ENCODE measurements around the gene NEURL4.
A peak's percentile ranks its signal among the peaks of the same experiment; 100 is the strongest.
"Not testable (repeated sequence)": the region's sequence is repeated elsewhere in the genome, so short reads cannot be mapped to it uniquely, and the experiment has no call there.

The NEURL4 gene

DNA sequence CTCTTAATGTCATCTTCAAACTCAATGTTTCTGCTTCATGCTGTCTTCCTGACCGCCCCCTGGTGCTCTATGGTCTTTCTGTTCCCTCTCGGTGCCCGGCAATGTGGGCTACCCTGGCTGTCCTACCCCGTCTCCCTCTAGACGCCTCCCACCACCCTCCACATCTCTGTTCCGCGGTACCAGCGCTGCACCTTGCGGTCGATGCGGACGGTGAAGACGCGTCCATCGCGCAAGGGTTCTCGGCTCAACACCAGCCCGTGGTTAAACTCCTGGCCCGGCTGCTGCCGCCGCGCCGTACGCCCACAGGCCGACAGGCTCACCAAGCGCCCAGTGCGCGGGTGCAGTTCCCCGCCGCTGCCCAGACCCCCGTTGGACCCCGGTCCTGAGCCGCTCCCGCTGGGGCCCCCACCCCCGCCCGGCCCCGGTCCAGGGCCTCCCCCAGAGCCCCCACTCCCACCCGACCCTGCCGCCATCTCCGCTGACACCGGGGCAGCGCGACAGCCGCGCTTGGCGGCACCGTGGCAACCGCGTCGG lies at the start of gene NEURL4:
TSS of gene NEURL4 (minus strand) at position 496 of the 534 bp plus-strand sequence. CDS start at position 473, 23 bp downstream.
- no peak for DNase-seq (ENCODE audit: low read depth)

DNA sequence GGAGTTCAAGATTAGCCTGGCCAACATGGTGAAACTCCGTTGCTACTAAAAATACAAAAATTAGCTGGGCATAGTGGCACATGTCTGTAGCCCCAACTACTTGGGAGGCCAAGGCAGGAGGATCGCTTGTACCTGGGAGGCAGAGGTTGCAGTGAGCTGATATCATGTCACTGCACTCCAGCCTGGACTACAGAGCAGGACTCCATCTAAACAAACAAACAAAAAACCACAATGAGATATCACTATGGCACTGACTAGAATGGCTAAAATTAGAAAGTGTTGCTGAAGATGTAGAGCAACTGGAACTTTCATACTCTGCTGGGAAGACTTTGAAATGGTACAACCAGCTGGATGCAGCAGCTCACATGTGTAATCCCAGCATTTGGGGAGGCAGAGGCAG lies 45.2 kb upstream of the NEURL4 start:
- no peak for DNase-seq (ENCODE audit: low read depth)

DNA sequence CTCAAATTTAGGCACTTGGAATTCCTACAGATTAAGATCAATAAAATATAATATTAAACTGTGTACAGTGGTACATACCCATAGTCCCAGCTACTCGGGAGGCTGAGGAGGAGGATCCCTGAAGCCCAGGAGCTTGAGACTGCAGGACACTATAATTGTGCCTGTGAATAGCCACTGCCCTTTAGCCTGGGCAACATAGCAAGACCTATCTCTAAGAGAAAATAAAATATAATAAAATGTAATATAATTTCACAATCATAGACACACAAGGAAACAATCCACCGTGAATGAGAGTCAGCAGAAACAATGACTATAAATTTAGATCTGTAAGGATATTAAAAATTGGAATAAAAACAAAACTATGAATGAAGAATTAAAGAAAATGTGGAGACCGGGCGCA lies 41.7 kb upstream of the NEURL4 start:
- no peak for DNase-seq (ENCODE audit: low read depth)

DNA sequence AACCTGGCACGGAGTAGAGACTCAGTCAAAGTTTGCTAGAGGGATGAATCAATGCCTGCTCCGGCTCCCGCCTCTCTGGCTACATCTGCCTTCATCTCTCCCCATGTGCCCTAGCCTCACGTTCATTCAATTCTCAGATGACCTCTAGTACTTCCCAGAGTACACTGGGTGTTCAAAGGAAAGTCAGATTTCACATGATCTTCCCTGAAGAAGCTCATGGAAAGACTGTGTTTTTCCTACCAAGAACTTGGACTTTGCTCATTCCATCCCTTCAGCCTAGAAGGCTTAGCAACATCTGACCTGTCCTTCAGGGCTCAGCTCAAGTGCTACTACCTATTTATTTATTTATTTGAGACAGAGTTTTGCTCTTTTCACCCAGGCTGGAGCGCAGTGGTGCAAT lies 40.7 kb upstream of the NEURL4 start:
- no peak for DNase-seq (ENCODE audit: low read depth)

- DNase-seq (ENCODE audit: low read depth) = not testable (repeated sequence)
These were observed 39.5 kb upstream of the NEURL4 start for GRCh38 chr17:7368599-7368994.

DNA sequence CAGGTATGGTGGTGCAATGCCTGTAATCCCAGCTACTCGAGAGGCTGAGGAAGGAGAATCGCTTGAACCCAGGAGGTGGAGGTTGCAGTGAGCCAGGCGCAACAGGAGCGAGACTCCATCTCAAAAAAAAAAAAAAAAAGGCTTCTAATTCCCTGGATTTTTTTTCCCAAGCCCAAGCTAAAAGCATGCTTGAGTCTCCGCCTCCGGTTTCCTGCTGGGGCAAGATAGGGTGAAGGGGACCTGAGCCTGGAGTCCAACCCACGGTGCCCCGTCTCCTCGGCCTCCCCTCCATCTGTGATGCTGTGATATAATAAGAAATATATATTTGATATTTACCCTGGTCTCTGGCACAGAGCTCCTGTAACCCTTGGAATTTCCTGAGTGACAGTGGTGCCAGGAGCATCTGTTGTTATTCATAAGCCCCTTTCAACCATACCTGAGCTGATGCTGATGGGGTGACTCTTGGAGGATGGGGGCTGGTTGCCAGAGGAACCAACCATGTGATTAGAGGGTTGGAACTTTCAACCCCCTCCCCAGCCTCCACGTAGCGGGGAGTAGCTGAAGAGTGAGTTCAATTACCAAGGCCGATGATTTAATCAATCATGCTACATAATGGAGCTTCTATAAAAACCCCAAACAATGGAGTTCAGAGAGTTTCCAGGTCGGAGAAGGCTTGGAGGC lies 38.9 kb upstream of the NEURL4 start:
- no peak for DNase-seq (ENCODE audit: low read depth)

DNA sequence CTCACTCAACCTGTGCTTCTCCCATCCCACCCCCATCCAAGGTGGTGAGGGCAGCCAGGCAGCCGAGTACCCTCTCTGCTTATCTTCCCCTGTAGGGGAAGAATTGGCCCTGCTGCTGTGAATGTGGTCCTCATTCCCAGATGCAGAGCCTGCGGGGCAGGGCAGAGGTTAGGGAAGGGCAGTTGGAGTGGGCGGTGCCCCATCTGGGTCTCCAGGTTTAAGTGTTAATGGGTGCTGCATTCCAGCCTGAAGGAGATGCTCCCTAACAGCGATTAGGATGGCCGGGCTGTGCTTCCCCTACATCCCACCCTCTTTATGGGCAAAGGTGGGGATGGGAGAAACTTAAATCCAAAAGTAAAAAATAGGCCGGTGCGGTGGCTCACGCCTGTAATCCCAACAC lies 37.9 kb upstream of the NEURL4 start:
- DNase-seq (ENCODE audit: low read depth) = no peak

GRCh38 chr17:7365963-7366362 lies 36.8 kb upstream of the NEURL4 start:
- DNase-seq (ENCODE audit: low read depth) = not testable (repeated sequence)

DNA sequence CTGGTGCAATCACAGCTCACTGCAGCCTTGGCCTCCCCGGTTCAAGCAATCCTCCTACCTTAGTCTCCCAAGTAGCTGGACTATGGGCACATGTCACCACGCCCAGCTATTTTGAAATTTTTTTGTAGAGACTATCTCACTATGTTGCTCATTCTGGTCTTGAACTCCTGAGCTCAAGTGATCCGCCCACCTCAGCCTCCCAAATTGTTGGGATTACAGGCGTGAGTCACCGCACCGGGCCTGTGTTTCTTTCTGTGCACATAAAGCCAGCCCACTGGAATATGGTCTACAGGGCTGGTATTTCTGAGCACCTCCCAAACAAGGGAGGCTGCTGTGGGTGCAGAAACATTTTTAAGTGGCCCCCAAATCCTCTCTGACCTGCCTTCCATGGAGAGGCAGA lies 34.2 kb upstream of the NEURL4 start:
- DNase-seq (ENCODE audit: low read depth) = no peak

DNA sequence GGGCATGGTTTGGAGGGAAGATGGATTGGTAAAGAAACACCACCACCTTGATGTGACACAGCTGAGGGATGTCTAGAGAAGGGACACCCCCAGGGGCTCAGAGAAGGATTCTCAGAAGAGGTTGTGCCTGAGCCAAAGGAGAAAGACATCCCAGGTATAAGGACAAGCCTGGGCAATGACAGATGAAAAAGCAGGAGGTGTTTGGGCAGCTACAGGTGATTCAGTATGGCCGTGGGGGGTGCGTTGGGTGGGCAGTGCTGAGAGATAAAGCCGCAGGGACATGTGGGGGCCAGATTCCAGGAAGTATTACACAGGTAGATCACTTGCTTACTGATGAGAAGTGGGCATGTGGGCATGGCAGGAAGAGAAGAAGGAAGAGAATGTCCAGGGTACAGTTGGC lies 32.8 kb upstream of the NEURL4 start:
- no peak for DNase-seq (ENCODE audit: low read depth)

- DNase-seq (ENCODE audit: low read depth) = no peak
These were observed 28.2 kb upstream of the NEURL4 start for GRCh38 chr17:7357381-7357780.

DNA sequence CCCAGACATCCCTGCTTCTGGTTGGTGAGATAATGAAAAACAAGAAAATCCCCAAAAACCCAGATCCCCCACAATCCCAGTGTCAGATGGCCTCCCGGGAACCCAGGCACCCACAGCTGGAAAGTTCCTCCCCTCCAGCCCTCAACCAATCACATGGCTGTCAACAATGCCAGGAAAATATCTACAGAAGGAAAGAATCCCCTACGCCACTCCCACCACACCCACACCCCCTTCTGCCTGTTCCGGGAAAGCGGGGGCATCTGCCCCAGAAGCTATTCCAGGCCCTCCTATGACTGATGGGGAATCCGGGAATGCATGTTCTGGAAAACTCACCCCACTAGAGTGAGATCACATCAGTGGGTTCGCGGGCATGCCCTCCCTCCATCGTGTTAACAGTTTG lies 27.6 kb upstream of the NEURL4 start:
- DNase-seq (ENCODE audit: low read depth) = no peak

GRCh38 chr17:7356072-7356549 lies 27.0 kb upstream of the NEURL4 start:
- peak; percentile 73 for DNase-seq (ENCODE audit: low read depth)

- no peak for DNase-seq (ENCODE audit: low read depth)
These were observed 26.4 kb upstream of the NEURL4 start for GRCh38 chr17:7355573-7355972.

DNA sequence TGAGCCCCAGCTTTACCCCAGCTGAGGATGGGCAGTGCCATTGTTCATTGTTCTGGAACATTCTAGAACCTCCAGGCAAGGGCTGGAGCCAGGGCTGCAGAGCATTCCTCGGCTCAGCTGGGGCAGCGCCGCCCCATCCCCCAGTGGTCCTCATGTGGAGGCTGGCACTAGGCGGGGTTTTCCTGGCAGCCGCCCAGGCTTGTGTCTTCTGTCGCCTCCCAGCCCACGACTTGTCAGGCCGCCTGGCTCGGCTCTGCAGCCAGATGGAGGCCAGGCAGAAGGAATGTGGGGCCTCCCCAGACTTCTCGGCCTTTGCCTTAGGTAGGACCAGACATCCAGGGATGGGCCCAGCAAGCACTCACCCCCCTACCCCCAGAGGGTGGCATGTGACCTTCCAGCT lies 25.9 kb upstream of the NEURL4 start, which contains the start of gene TMEM95:
TSS of gene TMEM95 (plus strand) at position 104 of the 400 bp plus-strand sequence. CDS start at position 153, 49 bp downstream.
- DNase-seq (ENCODE audit: low read depth) = no peak

DNA sequence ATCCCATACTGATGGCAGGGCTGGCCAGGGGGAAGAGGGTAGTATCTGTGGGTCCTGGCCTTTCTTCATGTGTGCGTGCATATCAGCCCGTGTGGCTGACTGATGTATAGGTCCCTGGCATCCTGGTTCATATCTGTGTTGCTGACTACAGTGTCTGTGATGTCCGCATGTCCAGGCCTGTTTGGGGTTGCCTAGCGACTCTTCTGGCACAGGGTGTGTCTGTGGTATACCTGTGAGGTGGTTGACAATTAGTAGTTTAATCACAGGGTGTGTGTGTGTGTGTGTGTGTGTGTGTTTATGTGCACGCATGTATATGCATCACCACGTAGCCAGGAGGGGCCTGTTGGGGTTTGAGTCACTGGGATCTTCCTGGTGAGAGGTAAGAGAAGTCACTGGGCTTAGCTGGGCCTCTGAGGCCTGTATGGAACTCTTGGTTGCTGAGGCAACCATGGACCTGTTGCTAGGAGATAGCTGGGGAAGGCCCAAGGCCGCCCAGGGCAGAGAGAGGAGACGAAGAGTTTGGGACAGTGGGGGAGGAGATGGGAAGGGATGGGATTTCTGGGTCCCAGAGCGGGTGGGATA lies 25.2 kb upstream of the NEURL4 start:
- DNase-seq (ENCODE audit: low read depth) = no peak

GRCh38 chr17:7352910-7353635 lies 23.9 kb upstream of the NEURL4 start:
- DNase-seq (ENCODE audit: low read depth) = no peak

- DNase-seq (ENCODE audit: low read depth) = no peak
These were observed 23.4 kb upstream of the NEURL4 start for GRCh38 chr17:7352503-7352889.

- DNase-seq (ENCODE audit: low read depth) = peak; percentile 67
These were observed 22.7 kb upstream of the NEURL4 start, which contains the start of gene KCTD11 for GRCh38 chr17:7351665-7352502. TSS of gene KCTD11 (plus strand) at chr17:7352162.

- no peak for DNase-seq (ENCODE audit: low read depth)
These were observed 19.5 kb upstream of the NEURL4 start for GRCh38 chr17:7348478-7349242.
